K562 (cell line): ENCODE data around the gene IL34. TPM values are rescaled to one million over a fixed set of nuclear protein-coding genes. Genes with fewer than 3 reads are reported as not detected.

Experiments used
- ATAC-seq: fragments of 200-7000 bp; cut with Tn5 transposase; 3 replicates; pipeline ENCODE4 v1.9.1; 2020; ENCODE audit warnings: moderate library complexity
- BruUV-seq: library from RNA; stranded (reverse); fragments of 400-500 nt; replicated peaks from 2 replicates; lab custom pipeline; 2021; lab: Mats Ljungman, UMichigan
- CTCF ChIA-PET: fragments of 300-600 bp; formaldehyde crosslinking; extraction: SDS; loops from one replicate; lab custom pipeline; 2021; ENCODE audit warnings: low intra/inter-chr PET ratio; lab: Yijun Ruan, JAX
- POLR2A ChIA-PET: fragments of 300-600, 350-650 bp; sonication (Branson Sonifier 250); formaldehyde crosslinking; extraction: SDS; loops from one replicate; lab custom pipeline; 2021; ENCODE audit warnings: antibody characterized with exemption, inconsistent platforms; lab: Yijun Ruan, JAX
- DNase-seq, 4 experiments: peaks; one replicate each; pipeline versions ENCODE4 v3.0.0 to v3.0.0-alpha.2; 2011 to 2018; ENCODE audit warnings: low spot score in 3 of 4, mixed read lengths in 3 of 4; ENCODE audit errors: extremely low read depth in 1 of 4
- FAIRE-seq: peaks from 2 replicates; lab custom pipeline; 2011; peaks lifted over from hg19 to GRCh38; lab: Jason Lieb, UNC
- H2AFZ ChIP-seq: 2 replicates; pipeline ENCODE4 v1.6.0; 2011; ENCODE audit warnings: low read depth, low read length, control low read depth, inconsistent platforms
- H3K27ac ChIP-seq: fragments of 200-600 bp; 3 replicates; pipeline ENCODE4 v1.8.0; 2011; ENCODE audit warnings: low read depth, mild to moderate bottlenecking, control low read depth, inconsistent platforms, low read length, moderate library complexity, mixed read lengths; ENCODE audit errors: extremely low read depth
- H3K27me3 ChIP-seq, 2 experiments: fragments of 300-600 bp in 1 of 2; 2 replicates in 1 of 2; 3 replicates in 1 of 2; pipeline versions ENCODE4 v1.6.0 to v1.8.0; 2011; ENCODE audit warnings: inconsistent platforms in 2 of 2, low read length in 2 of 2, mild to moderate bottlenecking in 1 of 2, mixed read lengths in 1 of 2, moderate library complexity in 1 of 2; ENCODE audit not compliant: control insufficient read depth in 2 of 2, insufficient read depth in 2 of 2
- H3K36me3 ChIP-seq: fragments of 300-600 bp; 3 replicates; pipeline ENCODE4 v1.8.0; 2011; ENCODE audit warnings: mild to moderate bottlenecking, low read length, inconsistent platforms; ENCODE audit not compliant: control insufficient read depth, insufficient read depth
- H3K4me1 ChIP-seq, 2 experiments: fragments of 200-600 bp in 1 of 2; replicated peaks in 1 of 2; 2 replicates in 1 of 2; 3 replicates in 1 of 2; pipeline versions ENCODE4 v1.5.1 to v1.8.0; 2011; ENCODE audit warnings: inconsistent platforms in 2 of 2, low read length in 2 of 2, mild to moderate bottlenecking in 1 of 2, mixed read lengths in 1 of 2, moderate library complexity in 1 of 2; ENCODE audit not compliant: control insufficient read depth in 2 of 2, insufficient read depth in 2 of 2
- H3K4me2 ChIP-seq: 2 replicates; pipeline ENCODE4 v1.6.1; 2011; ENCODE audit warnings: low read length, control low read depth, inconsistent platforms, mixed read lengths; ENCODE audit not compliant: insufficient read depth
- H3K4me3 ChIP-seq: fragments of 200-600 bp; sonication (generic), shearing (Covaris generic); 2 replicates; pipeline ENCODE4 v1.5.1; 2016; ENCODE audit warnings: control low read depth, inconsistent platforms
- H3K79me2 ChIP-seq: fragments of 200-600 bp; 3 replicates; pipeline ENCODE4 v1.8.0; 2011; ENCODE audit warnings: low read length, inconsistent platforms; ENCODE audit not compliant: control insufficient read depth, insufficient read depth
- H3K9ac ChIP-seq, 2 experiments: 2 replicates each; pipeline versions ENCODE4 v1.6.0 to v1.6.1; 2011; ENCODE audit warnings: low read depth in 2 of 2, low read length in 2 of 2, control low read depth in 1 of 2, inconsistent platforms in 1 of 2, mild to moderate bottlenecking in 1 of 2, mixed read lengths in 1 of 2; ENCODE audit not compliant: insufficient read depth in 1 of 2
- H3K9me1 ChIP-seq: one replicate; pipeline ENCODE4 v1.6.0; 2011; ENCODE audit warnings: inconsistent platforms, mild to moderate bottlenecking, low read length, moderate library complexity; ENCODE audit not compliant: control insufficient read depth, insufficient read depth
- H3K9me3 ChIP-seq: replicated peaks from 2 replicates; pipeline ENCODE4 v1.5.1; 2011; ENCODE audit warnings: low read depth, low read length, inconsistent platforms; ENCODE audit not compliant: control insufficient read depth, insufficient read depth
- H4K20me1 ChIP-seq: replicated peaks from 2 replicates; pipeline ENCODE4 v1.6.1; 2011; ENCODE audit warnings: low read length, inconsistent platforms, mixed read lengths; ENCODE audit not compliant: control insufficient read depth, insufficient read depth
- CHD2 ChIP-seq: IDR thresholded peaks from 2 replicates; pipeline ENCODE4 v1.6.1; 2011; ENCODE audit warnings: low read depth, low read length
- CTCF ChIP-seq, 3 experiments: IDR thresholded peaks in 2 of 3; conservative IDR thresholded peaks in 1 of 3; 2 replicates each; pipeline ENCODE4 v1.5.1; 2011 to 2012; ENCODE audit warnings: low read length in 3 of 3, mild to moderate bottlenecking in 3 of 3, control low read depth in 2 of 3, improper control_type of control experiment in 1 of 3, inconsistent platforms in 1 of 3, low read depth in 1 of 3, mixed read lengths in 1 of 3, moderate library complexity in 1 of 3; ENCODE audit not compliant: insufficient read depth in 2 of 3
- GABPB2 ChIP-seq: fragments of 250-450 bp; sonication (Bioruptor Pico); conservative IDR thresholded peaks from 2 replicates; pipeline ENCODE4 v1.5.1; 2021; ENCODE audit warnings: mild to moderate bottlenecking
- RAD21 ChIP-seq, 2 experiments: fragments of 250-450 bp in 1 of 2; fragments of 450-650 bp in 1 of 2; sonication (Bioruptor Pico) in 1 of 2; formaldehyde crosslinking in 1 of 2; IDR thresholded peaks in 1 of 2; conservative IDR thresholded peaks in 1 of 2; 2 replicates each; pipeline versions ENCODE4 v1.4.0 to v1.8.0; 2020 to 2022; ENCODE audit warnings: mild to moderate bottlenecking in 2 of 2, moderate library complexity in 1 of 2
- ZNF766 ChIP-seq: fragments of 200-800 bp; sonication (Bioruptor generic); conservative IDR thresholded peaks from 2 replicates; pipeline ENCODE4 v1.6.1; 2016; ENCODE audit warnings: missing genetic modification characterization, missing compliant biosample characterization
- WGBS: fragments of 100-300 bp; shearing (Covaris generic); methylation state at CpG from one replicate; pipeline ENCODE4 v1.1.6; 2016; ENCODE audit warnings: low coverage, mixed read lengths; ENCODE audit not compliant: insufficient coverage; ENCODE audit errors: missing lambda C conversion rate; 5-methylcytosine and 5-hydroxymethylcytosine counted together
- in situ Hi-C: fragments of 300-500 bp; cut with MboI; formaldehyde crosslinking; loops from 4 replicates; pipeline ENCODE4 v1.15.0; 2018; ENCODE audit warnings: inconsistent platforms, mixed read lengths
- intact Hi-C: fragments of 100-400 bp; cut with micrococcal nuclease; formaldehyde crosslinking; loops from 2 replicates; pipeline ENCODE4 v1.14.2; 2022
- polyA plus RNA-seq, 8 experiments: library from polyadenylated mRNA; depleted of rRNA in 4 of 8; stranded (reverse) in 5 of 8; unstranded in 3 of 8; fragments of >200 nt; fragmentation: Nextera tagmentation in 2 of 8; fragmentation: Illumina TruSeq in 1 of 8; extraction: Ambion mirVana in 2 of 8; extraction: Trizol in 1 of 8; gene quantifications; 2 replicates each; pipeline versions ENCODE4 v1.2.1 to v1.2.3, GENCODE V29; 2011 to 2014; ENCODE audit warnings: inconsistent platforms in 1 of 8, missing spikeins in 1 of 8
- total RNA-seq, 7 experiments: library from RNA; depleted of rRNA in 6 of 7; stranded (reverse); fragments of >200 nt in 6 of 7; fragmentation: Illumina TruSeq in 2 of 7; extraction: Trizol in 2 of 7; gene quantifications; 2 replicates each; pipeline versions ENCODE4 v1.2.1 to v1.2.3, GENCODE V29; 2011 to 2021; ENCODE audit warnings: low replicate concordance in 1 of 7

Gene IL34
- total and polyA plus RNA-seq, 9 of the 15 experiments (the other 6 are each of a cell fraction or from before 2014, with no cell fraction given), result 0.07 to 0.18 (median 0.10) TPM; not detected in 6

GRCh38 chr16:70656712-70657263 lies 10.4 kb downstream of the IL34 start:
- Histone ChIP-seq H3K9ac (peak overlapping the region in 1 of 2 experiments; percentile 56; a peak in 1 of 4 replicates), H3K4me1 (peaks cover 6 to 37% of the 10 kb centered on the region in 2 experiments), H3K36me3 (no peaks in the 10 kb centered on the region), H3K27me3 (no peaks in the 10 kb centered on the region), H3K9me3 (no peaks in the 10 kb centered on the region), H3K79me2 (no peaks in the 10 kb centered on the region), H4K20me1 (no peaks in the 10 kb centered on the region), H3K9me1 (no peaks in the 10 kb centered on the region), H3K27ac (no peak overlapping the region), H3K4me3 (no peak overlapping the region), H2AFZ (peak overlapping the region; percentile 7; the same call in 1 of the 2 replicates), H3K4me2 (no peak overlapping the region)
- no TSS peak for BruUV-seq
- TF ChIP-seq RAD21 (CRISPR knock-in tag; conservative IDR thresholded peaks at IDR 0.05 in 1 of 2, IDR thresholded peaks at IDR 0.05 in 1 of 2) (peak in 1 of 2 experiments; percentile 24; a peak in 1 of 4 replicates), CTCF (IDR thresholded peaks at IDR 0.05 in 2 of 3, conservative IDR thresholded peaks at IDR 0.05 in 1 of 3; ENCODE audit: insufficient read depth in 2 of 3, low read depth in 1 of 3, low read length in 3 of 3) (peak in 2 of 3 experiments; percentile 12 to 19; a peak in 2 of 6 replicates), GABPB2 (CRISPR knock-in tag) (no peak), CHD2 (no peak), ZNF766 (CRISPR knock-in tag) (no peak)
- DNase-seq (no peak), ATAC-seq (peak; percentile 7; the same call in 1 of the 3 replicates), FAIRE-seq (no peak)
- 35% methylated on average over 14 of the region's 22 CpGs for WGBS
- intact Hi-C loops, result loop anchor here (10.0 kb wide), 1 partner anchor 132 kb away; the partner anchor contains the start of genes COG4 and SF3B3
- ChIA-PET CTCF (no interaction called here), POLR2A (interaction anchor here (0.6 kb wide), 1 partner anchor 8 kb away, joined by 3 read pairs; no protein-coding TSS in a partner anchor)
- in situ Hi-C loops, result no loop called here
